Measurements from ENCODE around the gene ATRX.
"Not testable (repeated sequence)": the region's sequence is repeated elsewhere in the genome, so short reads cannot be mapped to it uniquely, and the experiment has no call there.

Gene ATRX, protein sequence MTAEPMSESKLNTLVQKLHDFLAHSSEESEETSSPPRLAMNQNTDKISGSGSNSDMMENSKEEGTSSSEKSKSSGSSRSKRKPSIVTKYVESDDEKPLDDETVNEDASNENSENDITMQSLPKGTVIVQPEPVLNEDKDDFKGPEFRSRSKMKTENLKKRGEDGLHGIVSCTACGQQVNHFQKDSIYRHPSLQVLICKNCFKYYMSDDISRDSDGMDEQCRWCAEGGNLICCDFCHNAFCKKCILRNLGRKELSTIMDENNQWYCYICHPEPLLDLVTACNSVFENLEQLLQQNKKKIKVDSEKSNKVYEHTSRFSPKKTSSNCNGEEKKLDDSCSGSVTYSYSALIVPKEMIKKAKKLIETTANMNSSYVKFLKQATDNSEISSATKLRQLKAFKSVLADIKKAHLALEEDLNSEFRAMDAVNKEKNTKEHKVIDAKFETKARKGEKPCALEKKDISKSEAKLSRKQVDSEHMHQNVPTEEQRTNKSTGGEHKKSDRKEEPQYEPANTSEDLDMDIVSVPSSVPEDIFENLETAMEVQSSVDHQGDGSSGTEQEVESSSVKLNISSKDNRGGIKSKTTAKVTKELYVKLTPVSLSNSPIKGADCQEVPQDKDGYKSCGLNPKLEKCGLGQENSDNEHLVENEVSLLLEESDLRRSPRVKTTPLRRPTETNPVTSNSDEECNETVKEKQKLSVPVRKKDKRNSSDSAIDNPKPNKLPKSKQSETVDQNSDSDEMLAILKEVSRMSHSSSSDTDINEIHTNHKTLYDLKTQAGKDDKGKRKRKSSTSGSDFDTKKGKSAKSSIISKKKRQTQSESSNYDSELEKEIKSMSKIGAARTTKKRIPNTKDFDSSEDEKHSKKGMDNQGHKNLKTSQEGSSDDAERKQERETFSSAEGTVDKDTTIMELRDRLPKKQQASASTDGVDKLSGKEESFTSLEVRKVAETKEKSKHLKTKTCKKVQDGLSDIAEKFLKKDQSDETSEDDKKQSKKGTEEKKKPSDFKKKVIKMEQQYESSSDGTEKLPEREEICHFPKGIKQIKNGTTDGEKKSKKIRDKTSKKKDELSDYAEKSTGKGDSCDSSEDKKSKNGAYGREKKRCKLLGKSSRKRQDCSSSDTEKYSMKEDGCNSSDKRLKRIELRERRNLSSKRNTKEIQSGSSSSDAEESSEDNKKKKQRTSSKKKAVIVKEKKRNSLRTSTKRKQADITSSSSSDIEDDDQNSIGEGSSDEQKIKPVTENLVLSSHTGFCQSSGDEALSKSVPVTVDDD (N-terminal part only)

GRCh38 chrX:77785486-77786364 lies at the start of gene ATRX:
TSS of gene ATRX (minus strand) at chrX:77786216. CDS start at chrX:77786001, 215 bp downstream.
- peak; percentile 77 for DNase-seq (ENCODE audit: low read depth)
- H3K4me3 ChIP-seq (ENCODE audit: control insufficient read depth, low read depth, low read length): peak within 1 kb of the TSS; percentile 70
- TF ChIP-seq, protein P1, sequence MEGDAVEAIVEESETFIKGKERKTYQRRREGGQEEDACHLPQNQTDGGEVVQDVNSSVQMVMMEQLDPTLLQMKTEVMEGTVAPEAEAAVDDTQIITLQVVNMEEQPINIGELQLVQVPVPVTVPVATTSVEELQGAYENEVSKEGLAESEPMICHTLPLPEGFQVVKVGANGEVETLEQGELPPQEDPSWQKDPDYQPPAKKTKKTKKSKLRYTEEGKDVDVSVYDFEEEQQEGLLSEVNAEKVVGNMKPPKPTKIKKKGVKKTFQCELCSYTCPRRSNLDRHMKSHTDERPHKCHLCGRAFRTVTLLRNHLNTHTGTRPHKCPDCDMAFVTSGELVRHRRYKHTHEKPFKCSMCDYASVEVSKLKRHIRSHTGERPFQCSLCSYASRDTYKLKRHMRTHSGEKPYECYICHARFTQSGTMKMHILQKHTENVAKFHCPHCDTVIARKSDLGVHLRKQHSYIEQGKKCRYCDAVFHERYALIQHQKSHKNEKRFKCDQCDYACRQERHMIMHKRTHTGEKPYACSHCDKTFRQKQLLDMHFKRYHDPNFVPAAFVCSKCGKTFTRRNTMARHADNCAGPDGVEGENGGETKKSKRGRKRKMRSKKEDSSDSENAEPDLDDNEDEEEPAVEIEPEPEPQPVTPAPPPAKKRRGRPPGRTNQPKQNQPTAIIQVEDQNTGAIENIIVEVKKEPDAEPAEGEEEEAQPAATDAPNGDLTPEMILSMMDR (conservative IDR thresholded peaks at IDR 0.05; ENCODE audit: control insufficient read depth, insufficient read depth, low read depth, low read length): no peak

DNA sequence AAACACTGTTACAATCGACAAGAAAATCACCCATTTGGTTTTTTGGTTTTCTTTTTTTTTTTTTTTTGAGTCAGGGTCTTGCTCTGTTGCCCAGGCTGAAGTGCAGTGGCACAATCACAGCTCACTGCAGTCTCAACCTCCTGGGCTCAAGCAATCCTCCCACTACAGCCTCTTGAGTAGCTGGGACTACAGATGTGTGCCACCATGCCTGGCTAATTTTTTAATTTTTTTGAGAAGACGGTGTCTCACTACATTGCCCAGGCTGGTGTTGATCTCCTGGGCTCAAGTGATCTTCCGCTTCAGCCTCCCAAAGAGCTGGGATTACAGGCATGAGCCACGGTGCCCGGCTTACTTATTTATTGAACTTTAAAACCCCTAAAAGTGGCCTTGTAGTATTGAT lies 45.5 kb upstream of the ATRX start:
- not testable (repeated sequence) for DNase-seq (ENCODE audit: low read depth); H3K4me3 ChIP-seq (ENCODE audit: control insufficient read depth, low read depth, low read length)

DNA sequence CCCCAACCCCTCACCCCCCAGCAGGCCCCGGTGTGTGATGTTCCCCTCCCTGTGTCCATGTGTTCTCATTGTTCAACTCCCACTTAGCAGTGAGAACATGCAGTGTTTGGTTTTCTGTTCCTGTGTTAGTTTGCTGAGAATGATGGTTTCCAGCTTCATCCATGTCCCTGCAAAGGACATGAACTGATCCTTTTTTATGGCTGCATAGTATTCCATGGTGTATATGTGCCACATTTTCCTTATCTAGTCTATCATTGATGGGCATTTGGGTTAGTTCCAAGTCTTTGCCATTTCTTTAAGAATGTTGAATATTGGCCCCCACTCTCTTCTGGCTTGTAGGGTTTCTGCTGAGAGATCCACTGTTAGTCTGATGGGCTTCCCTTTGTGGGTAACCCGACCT lies 36.0 kb upstream of the ATRX start:
- not testable (repeated sequence) for DNase-seq (ENCODE audit: low read depth); H3K4me3 ChIP-seq (ENCODE audit: control insufficient read depth, low read depth, low read length)

- DNase-seq (ENCODE audit: low read depth): peak; percentile 5
- TF ChIP-seq, protein P1 (conservative IDR thresholded peaks at IDR 0.05; ENCODE audit: control insufficient read depth, insufficient read depth, low read depth, low read length): no peak
Observed at GRCh38 chrX:77820091-77820727, 34.2 kb upstream of the ATRX start.

GRCh38 chrX:77814210-77814609 lies 28.2 kb upstream of the ATRX start:
- no peak overlapping the region for H3K4me3 ChIP-seq (ENCODE audit: control insufficient read depth, low read depth, low read length)

More at GRCh38 chrX:77820091-77820727, 34.2 kb upstream of the ATRX start:
- H3K4me3 ChIP-seq (ENCODE audit: control insufficient read depth, low read depth, low read length): no peak overlapping the region

DNA sequence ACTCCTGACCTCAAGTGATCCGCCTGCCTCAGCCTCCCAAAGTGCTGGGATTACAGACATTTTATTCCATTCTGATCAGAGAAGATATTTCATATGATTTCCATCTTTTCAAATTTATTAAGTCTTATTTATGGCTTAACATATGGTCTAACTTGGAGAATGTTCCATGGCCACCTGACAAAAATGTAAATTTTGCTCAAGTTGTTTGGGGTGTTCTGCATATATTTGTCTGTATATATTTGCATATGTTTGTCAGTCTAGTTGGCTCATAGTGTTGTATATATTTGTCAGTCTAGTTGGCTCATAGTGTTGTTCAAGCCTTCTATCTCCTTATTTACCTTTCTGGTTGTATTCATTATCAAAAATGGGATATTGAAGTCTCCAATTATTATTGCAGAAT lies 16.2 kb upstream of the ATRX start:
- TF ChIP-seq, protein P1 (conservative IDR thresholded peaks at IDR 0.05; ENCODE audit: control insufficient read depth, insufficient read depth, low read depth, low read length): no peak
- no peak for DNase-seq (ENCODE audit: low read depth)
- no peak overlapping the region for H3K4me3 ChIP-seq (ENCODE audit: control insufficient read depth, low read depth, low read length)

More at GRCh38 chrX:77814210-77814609, 28.2 kb upstream of the ATRX start:
- DNase-seq (ENCODE audit: low read depth): no peak
- TF ChIP-seq, protein P1 (conservative IDR thresholded peaks at IDR 0.05; ENCODE audit: control insufficient read depth, insufficient read depth, low read depth, low read length): no peak
